Mucosa of descending colon (tissue), 3 donors: ENCODE measurements around the gene ATN1. TPM values are rescaled to one million over a fixed set of nuclear protein-coding genes. Genes with fewer than 3 reads are reported as not detected.

Experiments used
- ATAC-seq: fragments of 200-7000 bp; cut with Tn5 transposase; one replicate; pipeline ENCODE4 v1.9.1; 2020; ENCODE audit warnings: mild to moderate bottlenecking, moderate library complexity
- DNase-seq, 3 donors: peaks; one replicate each; pipeline ENCODE4 v3.0.0-alpha.2; 2020
- H3K36me3 ChIP-seq: fragments of 200-600 bp; one replicate; pipeline ENCODE4 v1.8.0; 2021; ENCODE audit warnings: low read depth, mild to moderate bottlenecking
- H3K4me1 ChIP-seq: fragments of 200-600 bp; one replicate; pipeline ENCODE4 v1.8.0; 2021; ENCODE audit warnings: low read depth, mild to moderate bottlenecking
- H3K4me3 ChIP-seq: fragments of 200-600 bp; one replicate; pipeline ENCODE4 v1.8.0; 2021; ENCODE audit warnings: mild to moderate bottlenecking
- H3K9me3 ChIP-seq: fragments of 200-600 bp; one replicate; pipeline ENCODE4 v1.8.0; 2021; ENCODE audit warnings: mild to moderate bottlenecking
- intact Hi-C, 2 donors: fragments of 100-400 bp; cut with DNase I in 1 of 2; cut with micrococcal nuclease in 1 of 2; formaldehyde crosslinking; loops; one replicate each; pipeline versions ENCODE4 v1.11.0 to v1.11.1; 2022; cut with DNase I, micrococcal nuclease
- total RNA-seq, 3 donors: library from RNA; stranded (reverse); fragmentation: NEBNext Ultra II Directional in 2 of 3; extraction: Animal tissue kit (Norgen Biotek cat#: 25700) in 2 of 3; gene quantifications; one replicate each; pipeline versions ENCODE4 v1.2.1 to v1.2.4, GENCODE V29; 2021 to 2023
- TF ChIP-seq, protein P1 (sequence below): fragments of 200-600 bp; IDR thresholded peaks from one replicate; pipeline ENCODE4 v1.8.0; 2022; ENCODE audit warnings: antibody characterized with exemption, mild to moderate bottlenecking
- donor health status: DM: no; HTN: no; CAD: no; lungs with moderate emphysema.
- donor health status: DM: no; HTN: no; CAD: no.
- donor health status: DM: no; HTN: yes; CAD: no.

The ATN1 gene
- total RNA-seq, 3 donors from 2014 or later = 68.5 to 208 (median 82.4) TPM

DNA sequence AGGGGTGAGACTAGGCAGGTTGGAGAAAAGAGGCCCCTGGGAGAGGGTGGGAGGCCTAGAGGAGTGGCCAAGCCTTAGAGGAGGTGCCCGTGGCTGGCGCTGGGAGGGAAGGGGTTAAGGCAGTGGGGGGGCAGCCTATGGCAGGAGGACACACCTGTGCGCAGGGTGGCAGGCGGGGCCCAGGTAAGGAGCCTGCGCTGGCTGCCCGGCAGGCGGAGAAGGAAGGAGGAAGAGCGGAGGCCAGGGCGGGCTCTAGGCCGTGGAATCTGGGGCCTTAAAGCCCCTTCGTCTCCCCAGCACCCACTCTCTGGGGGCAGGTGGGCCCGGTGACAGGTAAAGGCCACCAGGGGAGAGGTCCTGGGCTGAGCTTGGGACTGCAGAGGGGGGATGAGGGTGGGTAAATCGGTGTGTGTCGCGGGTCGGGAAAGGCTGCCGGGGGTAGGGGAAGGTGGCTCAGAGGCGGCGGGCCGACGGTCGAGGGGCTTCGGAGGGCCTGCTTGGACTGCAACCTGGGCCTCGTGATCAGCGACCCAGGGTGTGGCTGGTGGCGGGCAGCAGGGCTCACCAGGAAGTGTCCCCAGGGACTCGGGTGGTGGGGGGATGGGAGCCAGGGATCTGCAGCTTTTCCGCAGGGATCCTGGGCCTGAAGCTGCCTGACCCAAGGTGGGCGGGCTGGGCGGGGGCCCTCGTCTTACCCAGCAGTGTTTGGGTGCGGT lies 35.4 kb downstream of the ATN1 start:
- TF ChIP-seq, protein P1, sequence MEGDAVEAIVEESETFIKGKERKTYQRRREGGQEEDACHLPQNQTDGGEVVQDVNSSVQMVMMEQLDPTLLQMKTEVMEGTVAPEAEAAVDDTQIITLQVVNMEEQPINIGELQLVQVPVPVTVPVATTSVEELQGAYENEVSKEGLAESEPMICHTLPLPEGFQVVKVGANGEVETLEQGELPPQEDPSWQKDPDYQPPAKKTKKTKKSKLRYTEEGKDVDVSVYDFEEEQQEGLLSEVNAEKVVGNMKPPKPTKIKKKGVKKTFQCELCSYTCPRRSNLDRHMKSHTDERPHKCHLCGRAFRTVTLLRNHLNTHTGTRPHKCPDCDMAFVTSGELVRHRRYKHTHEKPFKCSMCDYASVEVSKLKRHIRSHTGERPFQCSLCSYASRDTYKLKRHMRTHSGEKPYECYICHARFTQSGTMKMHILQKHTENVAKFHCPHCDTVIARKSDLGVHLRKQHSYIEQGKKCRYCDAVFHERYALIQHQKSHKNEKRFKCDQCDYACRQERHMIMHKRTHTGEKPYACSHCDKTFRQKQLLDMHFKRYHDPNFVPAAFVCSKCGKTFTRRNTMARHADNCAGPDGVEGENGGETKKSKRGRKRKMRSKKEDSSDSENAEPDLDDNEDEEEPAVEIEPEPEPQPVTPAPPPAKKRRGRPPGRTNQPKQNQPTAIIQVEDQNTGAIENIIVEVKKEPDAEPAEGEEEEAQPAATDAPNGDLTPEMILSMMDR = no peak
- ATAC-seq (peak; percentile 73), DNase-seq (peak; percentile 96 to 97 (median 96))
- Histone ChIP-seq H3K4me1 (peaks cover 30% of the 10 kb centered on the region), H3K36me3 (no peaks in the 10 kb centered on the region), H3K9me3 (no peaks in the 10 kb centered on the region), H3K4me3 (peak overlapping the region; percentile 57)
- intact Hi-C loops = no loop called here

DNA sequence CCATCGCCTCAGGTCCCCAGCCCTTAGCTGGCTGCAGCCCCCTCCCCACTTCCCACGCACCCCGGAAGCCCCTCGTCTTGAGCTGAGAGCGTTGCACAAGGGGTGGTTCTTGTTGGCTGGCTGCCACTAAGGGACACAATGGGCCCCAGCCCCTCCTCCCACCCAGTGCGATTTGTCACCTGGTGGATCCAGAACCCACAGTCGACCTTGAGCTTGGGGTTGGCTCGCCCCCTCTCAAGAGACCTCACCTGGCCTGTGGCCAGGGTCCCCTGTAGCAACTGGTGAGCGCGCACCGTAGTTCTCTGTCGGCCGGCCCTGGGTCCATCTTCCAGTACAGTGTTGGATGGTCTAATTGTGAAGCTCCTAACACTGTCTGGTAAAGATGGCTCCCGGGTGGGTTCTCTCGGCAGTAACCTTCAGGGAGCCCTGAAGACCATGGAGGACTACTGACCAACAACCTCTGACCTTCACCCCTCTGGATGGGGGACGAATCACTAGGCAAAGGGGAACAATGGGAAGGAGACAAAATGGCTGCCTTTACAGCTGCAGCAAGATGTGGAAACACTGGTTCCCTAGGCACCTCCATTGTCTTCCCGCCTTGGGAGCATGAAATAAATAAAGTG lies 36.1 kb downstream of the ATN1 start:
- peaks cover 37% of the 10 kb centered on the region for H3K4me1 ChIP-seq

DNA sequence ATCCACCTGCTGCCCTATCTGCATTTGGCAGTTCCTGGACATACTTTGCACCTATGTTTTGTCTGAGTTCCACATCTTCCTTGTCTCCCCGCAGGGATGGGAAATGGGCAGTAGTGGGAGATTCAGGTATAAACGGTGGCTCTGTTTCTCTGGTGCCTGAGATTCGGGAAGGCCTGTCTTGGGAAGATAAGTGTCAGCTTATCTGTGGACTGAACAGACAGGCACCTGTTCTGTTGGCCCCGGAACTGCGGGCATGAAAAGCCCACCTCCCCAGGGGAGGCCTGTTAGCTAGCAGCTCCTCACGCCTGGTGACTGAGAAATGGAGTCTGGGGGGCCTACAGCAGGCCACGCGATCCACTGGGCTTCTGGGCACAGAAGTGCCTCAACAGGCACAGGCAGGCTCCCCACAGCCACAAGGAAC lies 36.9 kb downstream of the ATN1 start:
- H3K4me3 ChIP-seq = no peak overlapping the region
- peaks cover 43% of the 10 kb centered on the region for H3K4me1 ChIP-seq
- DNase-seq (peak in 1 of 3 donors; percentile 68), ATAC-seq (no peak)
- no peaks in the 10 kb centered on the region for H3K36me3 ChIP-seq
- no peaks in the 10 kb centered on the region for H3K9me3 ChIP-seq
- TF ChIP-seq, protein P1 = no peak
- intact Hi-C loops = no loop called here

More for the DNA sequence above, 36.1 kb downstream of the ATN1 start:
- intact Hi-C loops = no loop called here
- H3K4me3 ChIP-seq = peak overlapping the region; percentile 57
- H3K9me3 ChIP-seq = no peaks in the 10 kb centered on the region
- TF ChIP-seq, protein P1 = no peak
- DNase-seq = peak; percentile 65 to 77 (median 73)
- ATAC-seq = no peak
- H3K36me3 ChIP-seq = no peaks in the 10 kb centered on the region

DNA sequence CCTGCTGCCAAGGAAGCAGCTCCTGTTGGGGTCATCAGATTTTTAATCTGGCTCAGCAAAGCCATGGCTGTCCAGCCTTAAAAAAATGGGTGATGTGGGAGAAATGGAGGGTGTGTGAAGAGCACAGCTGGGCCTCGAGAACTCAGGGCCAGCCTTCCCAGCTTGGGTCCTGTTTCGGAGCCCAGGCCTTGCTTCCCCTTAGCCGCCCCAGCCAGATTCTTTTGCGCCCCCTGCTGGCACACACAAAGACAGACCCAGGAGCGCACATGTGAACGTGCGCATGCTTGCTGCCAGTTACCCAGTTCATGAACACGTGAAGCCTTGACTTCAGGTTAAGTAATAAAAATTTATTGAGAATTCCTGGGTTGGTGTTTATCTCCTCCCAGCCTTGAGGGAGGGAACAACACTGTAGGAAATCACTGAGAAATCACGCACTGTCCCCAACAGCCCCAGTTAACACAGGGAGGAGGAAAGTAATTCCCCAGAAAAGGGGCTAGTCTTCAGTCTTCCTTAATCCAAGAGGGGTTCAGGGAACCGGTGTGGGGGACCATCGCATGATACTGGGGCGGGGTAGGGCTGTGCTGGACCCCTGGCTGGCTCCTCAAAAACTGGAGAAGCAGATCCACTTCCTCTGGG lies 37.4 kb downstream of the ATN1 start:
- Histone ChIP-seq H3K9me3 (no peaks in the 10 kb centered on the region), H3K4me1 (peaks cover 40% of the 10 kb centered on the region), H3K4me3 (no peak overlapping the region), H3K36me3 (no peaks in the 10 kb centered on the region)
- intact Hi-C loops = no loop called here
- TF ChIP-seq, protein P1 = peak; percentile 85
- ATAC-seq = peak; percentile 51
- DNase-seq = peak; percentile 88 to 92 (median 92)

DNA sequence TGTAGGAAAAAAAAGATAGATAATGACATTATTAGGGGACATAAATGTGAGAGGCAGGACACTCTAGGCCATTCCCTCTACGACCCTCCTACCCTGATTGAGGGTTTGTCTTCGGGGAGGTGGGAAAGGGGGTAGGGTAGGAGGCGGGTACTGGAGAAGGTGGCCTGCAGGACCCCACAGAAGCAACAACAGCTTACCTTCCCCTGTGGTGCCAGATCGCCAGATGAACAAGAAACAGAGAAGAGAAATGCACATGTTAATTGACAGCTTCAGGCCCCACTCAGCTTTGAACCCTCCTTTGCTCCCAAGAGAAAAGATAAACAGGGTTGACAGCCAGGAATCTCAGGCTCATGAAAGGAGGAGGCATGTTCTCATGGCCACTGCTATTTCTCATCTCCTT lies 38.0 kb downstream of the ATN1 start:
- no peak overlapping the region for H3K4me3 ChIP-seq
- intact Hi-C loops = no loop called here
- peaks cover 35% of the 10 kb centered on the region for H3K4me1 ChIP-seq
- no peak for ATAC-seq
- TF ChIP-seq, protein P1 = no peak
- H3K36me3 ChIP-seq = no peaks in the 10 kb centered on the region
- H3K9me3 ChIP-seq = no peaks in the 10 kb centered on the region
- DNase-seq = no peak
